ENCODE data around the gene FAM120A. TPM values are rescaled to one million over a fixed set of nuclear protein-coding genes. Genes with fewer than 3 reads are reported as not detected.

The FAM120A gene, protein sequence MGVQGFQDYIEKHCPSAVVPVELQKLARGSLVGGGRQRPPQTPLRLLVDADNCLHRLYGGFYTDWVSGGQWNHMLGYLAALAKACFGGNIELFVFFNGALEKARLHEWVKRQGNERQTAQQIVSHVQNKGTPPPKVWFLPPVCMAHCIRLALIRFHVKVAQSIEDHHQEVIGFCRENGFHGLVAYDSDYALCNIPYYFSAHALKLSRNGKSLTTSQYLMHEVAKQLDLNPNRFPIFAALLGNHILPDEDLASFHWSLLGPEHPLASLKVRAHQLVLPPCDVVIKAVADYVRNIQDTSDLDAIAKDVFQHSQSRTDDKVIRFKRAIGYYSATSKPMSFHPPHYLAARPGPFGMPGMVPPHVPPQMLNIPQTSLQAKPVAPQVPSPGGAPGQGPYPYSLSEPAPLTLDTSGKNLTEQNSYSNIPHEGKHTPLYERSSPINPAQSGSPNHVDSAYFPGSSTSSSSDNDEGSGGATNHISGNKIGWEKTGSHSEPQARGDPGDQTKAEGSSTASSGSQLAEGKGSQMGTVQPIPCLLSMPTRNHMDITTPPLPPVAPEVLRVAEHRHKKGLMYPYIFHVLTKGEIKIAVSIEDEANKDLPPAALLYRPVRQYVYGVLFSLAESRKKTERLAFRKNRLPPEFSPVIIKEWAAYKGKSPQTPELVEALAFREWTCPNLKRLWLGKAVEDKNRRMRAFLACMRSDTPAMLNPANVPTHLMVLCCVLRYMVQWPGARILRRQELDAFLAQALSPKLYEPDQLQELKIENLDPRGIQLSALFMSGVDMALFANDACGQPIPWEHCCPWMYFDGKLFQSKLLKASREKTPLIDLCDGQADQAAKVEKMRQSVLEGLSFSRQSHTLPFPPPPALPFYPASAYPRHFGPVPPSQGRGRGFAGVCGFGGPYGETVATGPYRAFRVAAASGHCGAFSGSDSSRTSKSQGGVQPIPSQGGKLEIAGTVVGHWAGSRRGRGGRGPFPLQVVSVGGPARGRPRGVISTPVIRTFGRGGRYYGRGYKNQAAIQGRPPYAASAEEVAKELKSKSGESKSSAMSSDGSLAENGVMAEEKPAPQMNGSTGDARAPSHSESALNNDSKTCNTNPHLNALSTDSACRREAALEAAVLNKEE
- 99.2 TPM for total RNA-seq

DNA sequence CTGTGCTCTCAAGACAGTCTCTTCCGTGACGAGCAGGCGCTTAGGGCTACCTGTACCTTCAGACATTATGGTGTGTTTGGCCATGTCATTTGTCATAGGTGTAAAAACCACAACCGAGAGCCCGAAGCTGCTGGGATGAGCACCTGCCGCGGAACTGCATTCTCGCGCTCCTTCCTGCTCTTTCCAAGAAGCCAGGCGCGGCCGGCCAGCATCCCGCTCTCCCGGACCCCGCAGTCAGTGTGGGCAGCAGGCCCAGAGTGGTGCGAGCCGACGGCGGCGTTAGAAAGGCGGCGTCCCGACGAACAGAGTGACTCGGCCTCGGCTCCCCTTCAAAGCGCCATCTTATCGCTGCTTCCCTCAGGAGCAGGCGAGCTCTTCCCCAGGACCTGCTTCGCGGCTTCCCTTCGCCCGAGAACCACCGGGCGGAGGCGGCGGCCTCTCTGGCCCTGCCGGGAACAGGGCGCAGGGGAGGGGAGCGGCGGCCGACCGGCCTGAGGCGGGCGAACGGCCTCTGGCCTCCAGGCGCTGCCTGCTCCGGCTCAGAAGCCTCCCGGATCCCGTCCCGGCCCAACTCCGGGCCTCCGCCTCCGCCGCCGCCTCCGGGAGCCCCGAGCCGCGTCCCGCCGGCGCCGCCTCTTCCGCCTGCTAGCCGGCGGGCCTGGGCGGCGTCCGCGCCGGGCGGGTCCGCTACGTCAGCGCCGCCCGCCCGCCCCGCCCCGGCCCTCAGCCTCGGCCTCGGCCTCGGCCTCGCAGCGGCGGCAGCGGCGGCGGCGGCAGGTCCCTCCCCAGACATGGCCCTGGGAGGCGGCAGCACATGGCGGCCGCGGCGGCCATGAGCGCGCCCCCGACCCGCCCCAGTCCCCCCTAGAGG, at the start of gene FAM120A:
Gene FAM120A, plus strand, starts transcription at position 741 of the 871 bp plus-strand sequence. CDS start 231 bp downstream, outside the sequence.

GRCh38 chr9:93453047-93453914, 1.8 kb downstream of the FAM120A start, which contains the start of gene FAM120AOS:
Gene FAM120AOS (minus strand): TSS chr9:93453581. CDS start chr9:93452709, 872 bp downstream.

DNA sequence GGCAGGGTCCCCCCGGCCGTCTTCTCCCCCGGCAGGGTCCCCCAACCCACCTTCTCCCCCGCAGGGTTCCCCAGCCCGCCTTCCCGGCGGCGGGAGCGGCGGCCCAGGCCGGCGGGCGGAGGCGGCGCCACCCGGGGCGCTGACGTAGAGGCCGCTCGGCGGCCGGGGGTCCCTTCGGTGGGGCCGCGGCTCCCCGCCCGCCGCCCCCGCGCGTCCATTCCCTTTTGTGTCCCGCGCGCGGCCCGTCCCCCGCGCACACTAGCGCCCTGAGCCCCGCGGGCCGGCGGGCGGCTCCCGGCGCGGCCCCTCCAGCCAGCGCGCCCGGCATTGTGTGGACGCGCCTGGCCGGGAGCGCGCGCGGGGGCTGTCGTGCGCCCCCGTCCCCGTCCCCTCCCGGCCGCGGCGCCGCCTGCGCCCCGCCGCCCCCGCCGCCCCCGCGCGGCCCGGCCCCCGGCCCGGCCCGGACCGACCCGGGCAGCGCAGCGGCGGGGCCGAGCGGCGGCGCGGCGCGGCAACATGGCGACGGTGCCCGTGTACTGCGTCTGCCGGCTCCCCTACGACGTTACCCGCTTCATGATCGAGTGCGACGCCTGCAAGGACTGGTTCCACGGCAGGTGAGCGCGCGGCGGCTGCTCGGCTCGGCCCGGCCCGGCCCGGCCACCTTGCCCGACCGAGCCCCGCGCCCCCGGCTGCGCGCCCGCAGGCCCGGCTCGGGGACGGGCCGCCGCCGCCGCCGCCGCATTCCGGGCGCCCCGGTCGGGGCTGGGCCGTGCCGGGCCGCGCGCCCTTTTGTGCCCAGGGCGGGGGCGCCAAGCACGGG, 125.0 kb downstream of the FAM120A start, which contains the start of gene PHF2:
Gene PHF2, plus strand, starts transcription at position 327 of the 820 bp plus-strand sequence. Its CDS starts 190 bp downstream, at position 517.

Small RNA genes lying within 50 kb of the gene (small RNA-seq; reads per million reads assigned to genes)
- gene RF00019 (ENCODE audit: low replicate concordance) = not detected

Other genes with a start within 250 kb of the FAM120A start
- 30.2 TPM for gene FAM120AOS, start 1.9 kb downstream of the FAM120A start, total RNA-seq
- 33.2 TPM for gene PHF2, start 124.9 kb downstream of the FAM120A start, total RNA-seq